ENCODE measurements around the gene ZG16. TPM values are rescaled to one million over a fixed set of nuclear protein-coding genes. Genes with fewer than 3 reads are reported as not detected.

Gene ZG16
- polyA plus RNA-seq, 1 donor (not counting 4 experiments of a cell fraction or from before 2014, with no cell fraction given) = not detected

DNA sequence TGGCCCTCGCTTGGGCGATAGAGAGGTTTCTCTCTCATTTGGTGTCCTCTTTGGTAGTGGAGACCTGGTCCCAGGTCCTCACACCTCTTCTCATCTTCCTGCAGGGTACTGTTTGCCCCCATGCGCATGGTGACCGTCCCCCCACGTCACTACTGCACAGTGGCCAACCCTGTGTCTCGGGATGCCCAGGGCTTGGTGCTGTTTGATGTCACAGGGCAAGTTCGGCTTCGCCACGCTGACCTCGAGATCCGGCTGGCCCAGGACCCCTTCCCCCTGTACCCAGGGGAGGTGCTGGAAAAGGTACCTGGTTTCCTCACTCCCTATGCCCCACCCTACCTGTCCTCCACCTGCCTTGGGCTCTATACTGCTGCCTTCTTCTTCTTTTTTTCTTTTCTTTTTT, 52.7 kb downstream of the ZG16 start:
- no peak overlapping the region for H3K9ac ChIP-seq (ENCODE audit: control insufficient read depth, extremely low read depth, insufficient read depth, low read length)
- H3K27ac ChIP-seq (ENCODE audit: control insufficient read depth, insufficient read depth, low read length) = no peak overlapping the region
- DNase-seq (ENCODE audit: low read depth, low spot score) = no peak
- peaks cover 28% of the 10 kb centered on the region for H3K79me2 ChIP-seq (ENCODE audit: control insufficient read depth, insufficient read depth, low read length)
- dilution Hi-C loops (cut with MboI; ENCODE audit: extremely low pct_ligation_motif_present, low sequenced_read_pairs) = no loop called here
- H3K27me3 ChIP-seq (ENCODE audit: control insufficient read depth, extremely low read depth, insufficient read depth, low read length) = no peaks in the 10 kb centered on the region
- no peak overlapping the region for H3K4me3 ChIP-seq (ENCODE audit: control insufficient read depth in 2 of 3, extremely low read depth in 1 of 3, insufficient read depth in 2 of 3, low read depth in 1 of 3, low read length in 3 of 3)
- no peaks in the 10 kb centered on the region for H4K20me1 ChIP-seq (ENCODE audit: control insufficient read depth, extremely low read depth, insufficient read depth, low read length)
- H3K4me2 ChIP-seq (ENCODE audit: control insufficient read depth, extremely low read depth, insufficient read depth, low read depth, low read length) = no peak overlapping the region
- H3K9me3 ChIP-seq (ENCODE audit: control insufficient read depth, low read depth, low read length) = no peaks in the 10 kb centered on the region
- no peak for FAIRE-seq
- H2AFZ ChIP-seq (ENCODE audit: control insufficient read depth, low read length) = no peak overlapping the region
- peaks cover 17 to 31% of the 10 kb centered on the region in 2 experiments for H3K36me3 ChIP-seq (ENCODE audit: control insufficient read depth in 2 of 2, extremely low read depth in 1 of 2, insufficient read depth in 2 of 2, low read length in 2 of 2)
- no peaks in the 10 kb centered on the region for H3K4me1 ChIP-seq (ENCODE audit: control insufficient read depth, extremely low read depth, insufficient read depth, low read length)
- no peaks in the 10 kb centered on the region for H3K9me1 ChIP-seq (ENCODE audit: control insufficient read depth, extremely low read depth, insufficient read depth, low read length)
- TF ChIP-seq, protein P1, sequence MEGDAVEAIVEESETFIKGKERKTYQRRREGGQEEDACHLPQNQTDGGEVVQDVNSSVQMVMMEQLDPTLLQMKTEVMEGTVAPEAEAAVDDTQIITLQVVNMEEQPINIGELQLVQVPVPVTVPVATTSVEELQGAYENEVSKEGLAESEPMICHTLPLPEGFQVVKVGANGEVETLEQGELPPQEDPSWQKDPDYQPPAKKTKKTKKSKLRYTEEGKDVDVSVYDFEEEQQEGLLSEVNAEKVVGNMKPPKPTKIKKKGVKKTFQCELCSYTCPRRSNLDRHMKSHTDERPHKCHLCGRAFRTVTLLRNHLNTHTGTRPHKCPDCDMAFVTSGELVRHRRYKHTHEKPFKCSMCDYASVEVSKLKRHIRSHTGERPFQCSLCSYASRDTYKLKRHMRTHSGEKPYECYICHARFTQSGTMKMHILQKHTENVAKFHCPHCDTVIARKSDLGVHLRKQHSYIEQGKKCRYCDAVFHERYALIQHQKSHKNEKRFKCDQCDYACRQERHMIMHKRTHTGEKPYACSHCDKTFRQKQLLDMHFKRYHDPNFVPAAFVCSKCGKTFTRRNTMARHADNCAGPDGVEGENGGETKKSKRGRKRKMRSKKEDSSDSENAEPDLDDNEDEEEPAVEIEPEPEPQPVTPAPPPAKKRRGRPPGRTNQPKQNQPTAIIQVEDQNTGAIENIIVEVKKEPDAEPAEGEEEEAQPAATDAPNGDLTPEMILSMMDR (optimal IDR thresholded peaks at IDR 0.05 in 1 of 3, IDR thresholded peaks at IDR 0.05 in 1 of 3, conservative IDR thresholded peaks at IDR 0.05 in 1 of 3; ENCODE audit: extremely low read depth in 1 of 3, insufficient read depth in 2 of 3, low read length in 3 of 3) = no peak
- TF ChIP-seq EZH2 (IDR thresholded peaks at IDR 0.05; ENCODE audit: low read length) = no peak

DNA sequence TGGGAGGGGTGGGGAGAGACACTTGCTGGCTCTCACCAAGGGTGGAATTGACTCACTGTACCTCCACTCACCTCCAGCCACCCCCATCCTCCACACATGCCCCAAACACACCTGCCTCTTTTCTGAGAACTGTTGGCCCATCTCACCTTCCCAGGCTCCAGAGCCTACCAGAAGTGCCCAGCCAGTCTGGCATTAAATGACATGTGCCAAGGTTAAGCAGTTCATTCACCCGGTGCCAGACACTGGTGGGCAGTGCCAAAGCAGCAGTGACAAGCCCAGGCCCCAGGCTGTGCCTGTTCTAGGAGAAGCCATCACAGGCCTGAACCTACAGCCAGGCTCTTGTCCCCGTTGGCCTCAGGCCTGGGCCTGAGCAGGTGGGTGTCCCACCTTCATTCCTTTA, 53.4 kb downstream of the ZG16 start:
- peaks cover 22% of the 10 kb centered on the region for H3K79me2 ChIP-seq (ENCODE audit: control insufficient read depth, insufficient read depth, low read length)
- H3K36me3 ChIP-seq (ENCODE audit: control insufficient read depth in 2 of 2, extremely low read depth in 1 of 2, insufficient read depth in 2 of 2, low read length in 2 of 2) = peaks cover 17 to 27% of the 10 kb centered on the region in 2 experiments
- no peak overlapping the region for H2AFZ ChIP-seq (ENCODE audit: control insufficient read depth, low read length)
- no peak overlapping the region for H3K9ac ChIP-seq (ENCODE audit: control insufficient read depth, extremely low read depth, insufficient read depth, low read length)
- FAIRE-seq (no peak), DNase-seq (ENCODE audit: low read depth, low spot score) (no peak)
- H3K27me3 ChIP-seq (ENCODE audit: control insufficient read depth, extremely low read depth, insufficient read depth, low read length) = no peaks in the 10 kb centered on the region
- H3K9me1 ChIP-seq (ENCODE audit: control insufficient read depth, extremely low read depth, insufficient read depth, low read length) = no peaks in the 10 kb centered on the region
- no peak overlapping the region for H3K4me2 ChIP-seq (ENCODE audit: control insufficient read depth, extremely low read depth, insufficient read depth, low read depth, low read length)
- H4K20me1 ChIP-seq (ENCODE audit: control insufficient read depth, extremely low read depth, insufficient read depth, low read length) = no peaks in the 10 kb centered on the region
- no peak overlapping the region for H3K27ac ChIP-seq (ENCODE audit: control insufficient read depth, insufficient read depth, low read length)
- TF ChIP-seq EZH2 (IDR thresholded peaks at IDR 0.05; ENCODE audit: low read length) = no peak
- TF ChIP-seq, protein P1 (optimal IDR thresholded peaks at IDR 0.05 in 1 of 3, IDR thresholded peaks at IDR 0.05 in 1 of 3, conservative IDR thresholded peaks at IDR 0.05 in 1 of 3; ENCODE audit: extremely low read depth in 1 of 3, insufficient read depth in 2 of 3, low read length in 3 of 3) = no peak
- no peaks in the 10 kb centered on the region for H3K4me1 ChIP-seq (ENCODE audit: control insufficient read depth, extremely low read depth, insufficient read depth, low read length)
- H3K9me3 ChIP-seq (ENCODE audit: control insufficient read depth, low read depth, low read length) = no peaks in the 10 kb centered on the region
- H3K4me3 ChIP-seq (ENCODE audit: control insufficient read depth in 2 of 3, extremely low read depth in 1 of 3, insufficient read depth in 2 of 3, low read depth in 1 of 3, low read length in 3 of 3) = no peak overlapping the region
- dilution Hi-C loops (cut with MboI; ENCODE audit: extremely low pct_ligation_motif_present, low sequenced_read_pairs) = no loop called here

Small RNA genes lying within 50 kb of the gene (small RNA-seq; reads per million reads assigned to genes)
- gene AC009133.6 (ENCODE audit: insufficient read length in 3 of 3, low read depth in 3 of 3, low replicate concordance in 1 of 3) = 0 reads per million in 3 experiments
- 0 reads per million in 3 experiments for gene AC120114.4 (ENCODE audit: insufficient read length in 3 of 3, low read depth in 3 of 3, low replicate concordance in 1 of 3)

Other genes with a start within 250 kb of the ZG16 start
- 0.01 to 0.07 TPM in 2 of 3 replicates, not detected in the other for gene SPN, start 115.0 kb upstream of the ZG16 start, polyA plus RNA-seq
- gene QPRT, start 99.1 kb upstream of the ZG16 start, polyA plus RNA-seq = 8.8 to 21.3 TPM (median 8.9 TPM) in 3 replicates
- gene C16orf54, start 32.3 kb upstream of the ZG16 start, polyA plus RNA-seq = not detected in 3 replicates
- gene KIF22, start 12.5 kb downstream of the ZG16 start, polyA plus RNA-seq = 36.3 to 48.3 TPM (median 43.7 TPM) in 3 replicates
- 48.5 to 82.3 TPM (median 59.0 TPM) in 3 replicates for gene MAZ, start 28.3 kb downstream of the ZG16 start, polyA plus RNA-seq
- gene PRRT2, start 33.9 kb downstream of the ZG16 start, polyA plus RNA-seq = not detected in 3 replicates
- gene PAGR1, start 37.9 kb downstream of the ZG16 start, polyA plus RNA-seq = 6.4 to 17.1 TPM (median 13.6 TPM) in 3 replicates
- 130 to 213 TPM (median 148 TPM) in 3 replicates for gene MVP, start 42.2 kb downstream of the ZG16 start, polyA plus RNA-seq
- 49.5 to 94.6 TPM (median 60.0 TPM) in 3 replicates for gene CDIPT, start 85.0 kb downstream of the ZG16 start, polyA plus RNA-seq
- 0.68 to 2.5 TPM (median 1.5 TPM) in 3 replicates for gene SEZ6L2, start 121.3 kb downstream of the ZG16 start, polyA plus RNA-seq
- 0.71 to 1.8 TPM (median 0.88 TPM) in 3 replicates for gene ASPHD1, start 122.2 kb downstream of the ZG16 start, polyA plus RNA-seq
- gene KCTD13, start 148.0 kb downstream of the ZG16 start, polyA plus RNA-seq = 8.2 to 12.1 TPM (median 9.2 TPM) in 3 replicates
- 48.5 to 77.2 TPM (median 64.8 TPM) in 3 replicates for gene TMEM219, start 183.8 kb downstream of the ZG16 start, polyA plus RNA-seq
- gene TAOK2, start 195.6 kb downstream of the ZG16 start, polyA plus RNA-seq = 13.8 to 20.1 TPM (median 15.4 TPM) in 3 replicates
- gene HIRIP3, start 217.4 kb downstream of the ZG16 start, polyA plus RNA-seq = 4.1 to 4.8 TPM (median 4.6 TPM) in 3 replicates
- 20.1 to 28.3 TPM (median 26.7 TPM) in 3 replicates for gene INO80E, start 218.0 kb downstream of the ZG16 start, polyA plus RNA-seq
- 0.10 to 0.41 TPM (median 0.26 TPM) in 3 replicates for gene DOC2A, start 232.8 kb downstream of the ZG16 start, polyA plus RNA-seq
- gene C16orf92, start 244.9 kb downstream of the ZG16 start, polyA plus RNA-seq = not detected in 3 replicates